Measurements from ENCODE around the gene GATA2. TPM values are rescaled to one million over a fixed set of nuclear protein-coding genes. Genes with fewer than 3 reads are reported as not detected.

The GATA2 gene
- total and polyA plus RNA-seq, 2 experiments from 2014 or later, result 0.52 to 0.83 TPM

DNA sequence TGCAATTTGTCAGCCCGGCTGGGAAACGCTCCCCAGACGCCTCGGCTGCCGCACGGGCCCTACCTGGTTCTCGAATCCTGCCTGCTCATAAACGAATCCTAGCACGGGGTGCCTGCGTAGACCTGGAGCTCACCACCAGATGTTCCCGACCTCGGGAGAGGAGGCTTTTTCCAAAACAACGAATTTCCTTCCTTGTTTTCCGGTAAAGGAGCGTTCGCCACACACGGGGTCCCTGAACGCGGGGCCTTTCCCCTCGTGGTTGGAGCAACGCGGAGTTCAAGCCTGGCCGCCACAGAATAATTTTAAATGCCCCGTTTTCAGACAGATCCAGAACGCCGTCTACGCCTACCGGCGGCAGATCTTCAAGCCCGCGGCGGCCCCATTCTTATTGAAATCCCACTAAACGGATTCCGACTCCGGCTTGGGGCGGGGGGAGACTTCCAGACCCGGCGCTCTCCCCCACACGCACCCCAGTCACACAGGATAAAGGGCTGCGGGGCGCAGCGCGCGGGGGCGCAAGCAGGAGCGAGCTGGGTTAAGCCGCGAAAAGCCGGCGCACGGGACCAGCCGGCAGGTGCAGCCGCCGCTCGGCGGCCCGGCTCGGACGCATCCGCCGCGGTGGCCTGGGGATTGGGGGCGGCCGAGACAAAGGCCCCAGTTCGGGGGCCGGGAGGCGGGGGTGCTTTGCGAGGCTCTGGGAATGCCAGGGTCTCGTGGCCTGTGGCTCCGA, 895 bp downstream of the GATA2 start:
- Histone ChIP-seq H3K27ac (ENCODE audit: low read depth) (no peak overlapping the region), H3K9me2 (ENCODE audit: insufficient read depth) (no peaks in the 10 kb centered on the region), H3K79me2 (replicated peaks; ENCODE audit: insufficient read depth) (no peaks in the 10 kb centered on the region), H3K4me1 (ENCODE audit: insufficient read depth) (peaks cover 42% of the 10 kb centered on the region), H3F3A (replicated peaks; ENCODE audit: low read depth) (0 out of 2 replicates have a peak, but pooled peaks cover 13% of the 10 kb centered on the region), H3K4me2 (peak overlapping the region; percentile 90), H2AFZ (peak overlapping the region; percentile 78), H4K20me1 (replicated peaks; ENCODE audit: insufficient read depth) (peaks cover 9% of the 10 kb centered on the region; the same call in 1 of the 2 replicates), H3K4me3 (peak overlapping the region; percentile 72), H3K36me3 (ENCODE audit: insufficient read depth) (no peaks in the 10 kb centered on the region), H3K27me3 (ENCODE audit: insufficient read depth) (peaks cover 100% of the 10 kb centered on the region)
- Mint-ChIP-seq H3K27ac (no peak overlapping the region), H3K9me3 (no peaks in the 10 kb centered on the region), H3K27me3 (ENCODE audit: insufficient read depth, low read depth, poor library complexity) (peaks cover 96% of the 10 kb centered on the region), H3K36me3 (ENCODE audit: low read depth) (peaks cover 4% of the 10 kb centered on the region; the same call in 1 of the 3 replicates), H3K4me1 (peaks cover 35% of the 10 kb centered on the region), H3K4me3 (peak overlapping the region; percentile 56)
- TF ChIP-seq ZNF114 (CRISPR knock-in tag; IDR thresholded peaks at IDR 0.05) (no peak), CREB1 (CRISPR knock-in tag; IDR thresholded peaks at IDR 0.05; ENCODE audit: low read depth) (no peak), POLR2AphosphoS5 (IDR thresholded peaks at IDR 0.05; ENCODE audit: low read depth) (no peak), EZH2 (IDR thresholded peaks at IDR 0.05; ENCODE audit: low read depth, unreplicated experiment) (peak; percentile 99), EZH2phosphoT487 (IDR thresholded peaks at IDR 0.05; ENCODE audit: unreplicated experiment) (peak; percentile 95)
- TF ChIP-seq, protein P1, sequence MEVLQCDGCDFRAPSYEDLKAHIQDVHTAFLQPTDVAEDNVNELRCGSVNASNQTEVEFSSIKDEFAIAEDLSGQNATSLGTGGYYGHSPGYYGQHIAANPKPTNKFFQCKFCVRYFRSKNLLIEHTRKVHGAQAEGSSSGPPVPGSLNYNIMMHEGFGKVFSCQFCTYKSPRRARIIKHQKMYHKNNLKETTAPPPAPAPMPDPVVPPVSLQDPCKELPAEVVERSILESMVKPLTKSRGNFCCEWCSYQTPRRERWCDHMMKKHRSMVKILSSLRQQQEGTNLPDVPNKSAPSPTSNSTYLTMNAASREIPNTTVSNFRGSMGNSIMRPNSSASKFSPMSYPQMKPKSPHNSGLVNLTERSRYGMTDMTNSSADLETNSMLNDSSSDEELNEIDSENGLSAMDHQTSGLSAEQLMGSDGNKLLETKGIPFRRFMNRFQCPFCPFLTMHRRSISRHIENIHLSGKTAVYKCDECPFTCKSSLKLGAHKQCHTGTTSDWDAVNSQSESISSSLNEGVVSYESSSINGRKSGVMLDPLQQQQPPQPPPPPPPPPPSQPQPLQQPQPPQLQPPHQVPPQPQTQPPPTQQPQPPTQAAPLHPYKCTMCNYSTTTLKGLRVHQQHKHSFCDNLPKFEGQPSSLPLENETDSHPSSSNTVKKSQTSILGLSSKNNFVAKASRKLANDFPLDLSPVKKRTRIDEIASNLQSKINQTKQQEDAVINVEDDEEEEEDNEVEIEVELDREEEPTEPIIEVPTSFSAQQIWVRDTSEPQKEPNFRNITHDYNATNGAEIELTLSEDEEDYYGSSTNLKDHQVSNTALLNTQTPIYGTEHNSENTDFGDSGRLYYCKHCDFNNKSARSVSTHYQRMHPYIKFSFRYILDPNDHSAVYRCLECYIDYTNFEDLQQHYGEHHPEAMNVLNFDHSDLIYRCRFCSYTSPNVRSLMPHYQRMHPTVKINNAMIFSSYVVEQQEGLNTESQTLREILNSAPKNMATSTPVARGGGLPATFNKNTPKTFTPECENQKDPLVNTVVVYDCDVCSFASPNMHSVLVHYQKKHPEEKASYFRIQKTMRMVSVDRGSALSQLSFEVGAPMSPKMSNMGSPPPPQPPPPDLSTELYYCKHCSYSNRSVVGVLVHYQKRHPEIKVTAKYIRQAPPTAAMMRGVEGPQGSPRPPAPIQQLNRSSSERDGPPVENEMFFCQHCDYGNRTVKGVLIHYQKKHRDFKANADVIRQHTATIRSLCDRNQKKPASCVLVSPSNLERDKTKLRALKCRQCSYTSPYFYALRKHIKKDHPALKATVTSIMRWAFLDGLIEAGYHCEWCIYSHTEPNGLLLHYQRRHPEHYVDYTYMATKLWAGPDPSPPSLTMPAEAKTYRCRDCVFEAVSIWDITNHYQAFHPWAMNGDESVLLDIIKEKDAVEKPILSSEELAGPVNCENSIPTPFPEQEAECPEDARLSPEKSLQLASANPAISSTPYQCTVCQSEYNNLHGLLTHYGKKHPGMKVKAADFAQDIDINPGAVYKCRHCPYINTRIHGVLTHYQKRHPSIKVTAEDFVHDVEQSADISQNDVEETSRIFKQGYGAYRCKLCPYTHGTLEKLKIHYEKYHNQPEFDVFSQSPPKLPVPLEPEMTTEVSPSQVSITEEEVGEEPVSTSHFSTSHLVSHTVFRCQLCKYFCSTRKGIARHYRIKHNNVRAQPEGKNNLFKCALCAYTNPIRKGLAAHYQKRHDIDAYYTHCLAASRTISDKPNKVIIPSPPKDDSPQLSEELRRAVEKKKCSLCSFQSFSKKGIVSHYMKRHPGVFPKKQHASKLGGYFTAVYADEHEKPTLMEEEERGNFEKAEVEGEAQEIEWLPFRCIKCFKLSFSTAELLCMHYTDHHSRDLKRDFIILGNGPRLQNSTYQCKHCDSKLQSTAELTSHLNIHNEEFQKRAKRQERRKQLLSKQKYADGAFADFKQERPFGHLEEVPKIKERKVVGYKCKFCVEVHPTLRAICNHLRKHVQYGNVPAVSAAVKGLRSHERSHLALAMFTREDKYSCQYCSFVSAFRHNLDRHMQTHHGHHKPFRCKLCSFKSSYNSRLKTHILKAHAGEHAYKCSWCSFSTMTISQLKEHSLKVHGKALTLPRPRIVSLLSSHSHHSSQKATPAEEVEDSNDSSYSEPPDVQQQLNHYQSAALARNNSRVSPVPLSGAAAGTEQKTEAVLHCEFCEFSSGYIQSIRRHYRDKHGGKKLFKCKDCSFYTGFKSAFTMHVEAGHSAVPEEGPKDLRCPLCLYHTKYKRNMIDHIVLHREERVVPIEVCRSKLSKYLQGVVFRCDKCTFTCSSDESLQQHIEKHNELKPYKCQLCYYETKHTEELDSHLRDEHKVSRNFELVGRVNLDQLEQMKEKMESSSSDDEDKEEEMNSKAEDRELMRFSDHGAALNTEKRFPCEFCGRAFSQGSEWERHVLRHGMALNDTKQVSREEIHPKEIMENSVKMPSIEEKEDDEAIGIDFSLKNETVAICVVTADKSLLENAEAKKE (CRISPR knock-in tag; IDR thresholded peaks at IDR 0.05), result no peak
- TF ChIP-seq, protein P2, sequence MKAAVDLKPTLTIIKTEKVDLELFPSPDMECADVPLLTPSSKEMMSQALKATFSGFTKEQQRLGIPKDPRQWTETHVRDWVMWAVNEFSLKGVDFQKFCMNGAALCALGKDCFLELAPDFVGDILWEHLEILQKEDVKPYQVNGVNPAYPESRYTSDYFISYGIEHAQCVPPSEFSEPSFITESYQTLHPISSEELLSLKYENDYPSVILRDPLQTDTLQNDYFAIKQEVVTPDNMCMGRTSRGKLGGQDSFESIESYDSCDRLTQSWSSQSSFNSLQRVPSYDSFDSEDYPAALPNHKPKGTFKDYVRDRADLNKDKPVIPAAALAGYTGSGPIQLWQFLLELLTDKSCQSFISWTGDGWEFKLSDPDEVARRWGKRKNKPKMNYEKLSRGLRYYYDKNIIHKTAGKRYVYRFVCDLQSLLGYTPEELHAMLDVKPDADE (IDR thresholded peaks at IDR 0.05), result no peak
- DNase-seq (ENCODE audit: low spot score) (no peak), ATAC-seq (peak; percentile 1; the same call in 2 of the 3 replicates)

Data from GM23338 (cell line).